ENCODE measurements around the gene FES. TPM values are rescaled to one million over a fixed set of nuclear protein-coding genes. Genes with fewer than 3 reads are reported as not detected.
A peak's percentile ranks its signal among the peaks of the same experiment; 100 is the strongest.

The FES gene
- total RNA-seq, 1 donor from 2014 or later = 3.2 TPM

DNA sequence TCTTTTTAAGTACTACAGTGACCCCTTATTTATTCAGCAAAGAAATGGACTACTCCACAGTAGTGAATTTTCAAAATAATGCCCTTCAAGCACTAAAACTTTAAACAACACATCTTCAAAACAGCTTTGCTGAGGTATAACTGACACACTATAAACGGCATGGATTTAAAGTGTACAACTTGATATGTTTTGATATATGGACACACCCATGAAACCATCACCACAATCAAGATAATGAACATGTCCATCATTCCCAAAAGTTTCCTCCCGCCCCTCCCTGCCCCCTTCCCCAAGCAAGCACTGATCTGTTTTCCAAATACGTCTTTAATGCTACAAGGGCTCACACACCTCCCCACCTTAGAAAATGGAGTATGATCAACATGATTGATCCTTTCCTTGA, 17.5 kb upstream of the FES start:
- H3K27me3 ChIP-seq (ENCODE audit: control insufficient read depth, insufficient read depth, low read length) = no peaks in the 10 kb centered on the region
- TF ChIP-seq, protein P1, sequence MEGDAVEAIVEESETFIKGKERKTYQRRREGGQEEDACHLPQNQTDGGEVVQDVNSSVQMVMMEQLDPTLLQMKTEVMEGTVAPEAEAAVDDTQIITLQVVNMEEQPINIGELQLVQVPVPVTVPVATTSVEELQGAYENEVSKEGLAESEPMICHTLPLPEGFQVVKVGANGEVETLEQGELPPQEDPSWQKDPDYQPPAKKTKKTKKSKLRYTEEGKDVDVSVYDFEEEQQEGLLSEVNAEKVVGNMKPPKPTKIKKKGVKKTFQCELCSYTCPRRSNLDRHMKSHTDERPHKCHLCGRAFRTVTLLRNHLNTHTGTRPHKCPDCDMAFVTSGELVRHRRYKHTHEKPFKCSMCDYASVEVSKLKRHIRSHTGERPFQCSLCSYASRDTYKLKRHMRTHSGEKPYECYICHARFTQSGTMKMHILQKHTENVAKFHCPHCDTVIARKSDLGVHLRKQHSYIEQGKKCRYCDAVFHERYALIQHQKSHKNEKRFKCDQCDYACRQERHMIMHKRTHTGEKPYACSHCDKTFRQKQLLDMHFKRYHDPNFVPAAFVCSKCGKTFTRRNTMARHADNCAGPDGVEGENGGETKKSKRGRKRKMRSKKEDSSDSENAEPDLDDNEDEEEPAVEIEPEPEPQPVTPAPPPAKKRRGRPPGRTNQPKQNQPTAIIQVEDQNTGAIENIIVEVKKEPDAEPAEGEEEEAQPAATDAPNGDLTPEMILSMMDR (IDR thresholded peaks at IDR 0.05; ENCODE audit: insufficient read depth, low read length, severe bottlenecking) = no peak
- DNase-seq (ENCODE audit: low read depth) (no peak), FAIRE-seq (no peak)
- no peaks in the 10 kb centered on the region for H3K36me3 ChIP-seq (ENCODE audit: control insufficient read depth, insufficient read depth, low read length)
- H3K4me3 ChIP-seq (ENCODE audit: low read depth, low read length) = no peak overlapping the region

DNA sequence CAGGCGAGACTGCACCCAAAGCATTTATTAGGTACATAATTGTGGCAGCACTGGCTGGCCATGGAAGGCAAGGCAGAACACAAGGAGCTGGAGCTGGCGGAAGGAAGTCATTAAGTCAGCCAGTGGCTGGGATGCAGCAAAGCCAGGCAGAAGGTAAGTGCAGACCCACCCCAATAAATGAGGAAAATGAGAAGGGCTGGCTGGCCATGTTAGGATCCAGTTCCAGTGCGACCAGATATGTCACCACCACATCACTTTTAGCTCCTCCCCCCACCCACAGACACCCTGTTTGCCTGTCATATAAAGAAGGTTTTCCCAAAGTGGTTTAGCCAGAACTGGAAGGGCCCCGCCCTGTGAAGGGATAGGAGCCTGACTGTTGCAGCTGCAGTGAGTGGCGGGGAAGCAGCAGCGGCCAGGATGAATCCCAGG, 16.0 kb upstream of the FES start, which contains the start of gene FURIN:
FURIN (plus strand) TSS at position 328 of the 429 bp plus-strand sequence. CDS start 7,153 bp downstream, outside the sequence.
- Histone ChIP-seq H3K36me3 (ENCODE audit: control insufficient read depth, insufficient read depth, low read length) (no peaks in the 10 kb centered on the region), H3K27me3 (ENCODE audit: control insufficient read depth, insufficient read depth, low read length) (no peaks in the 10 kb centered on the region), H3K4me3 (ENCODE audit: low read depth, low read length) (no peak within 1 kb of the TSS)
- FAIRE-seq (no peak), DNase-seq (ENCODE audit: low read depth) (peak; percentile 68)
- TF ChIP-seq, protein P1 (IDR thresholded peaks at IDR 0.05; ENCODE audit: insufficient read depth, low read length, severe bottlenecking) = no peak

DNA sequence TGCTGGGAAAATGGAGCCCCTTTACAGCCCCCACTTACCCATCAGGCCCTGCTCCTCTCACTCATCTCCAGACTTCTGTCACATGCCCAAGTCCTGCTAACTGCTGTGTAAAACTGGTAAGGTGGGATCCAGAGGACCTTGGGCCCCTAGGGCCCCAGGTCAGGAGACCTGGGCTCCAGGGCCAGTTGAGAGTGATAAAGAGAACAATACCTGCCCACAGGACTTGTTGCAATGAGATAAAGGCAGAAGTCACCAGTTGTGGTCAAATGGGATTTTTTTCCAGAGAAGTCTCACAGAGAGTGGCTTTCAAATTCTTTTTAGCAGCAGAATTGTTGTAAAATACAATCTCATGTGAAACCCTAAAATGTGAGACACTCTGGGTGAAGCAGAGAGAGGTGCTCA, 15.2 kb upstream of the FES start:
- TF ChIP-seq, protein P1 (IDR thresholded peaks at IDR 0.05; ENCODE audit: insufficient read depth, low read length, severe bottlenecking) = no peak

DNA sequence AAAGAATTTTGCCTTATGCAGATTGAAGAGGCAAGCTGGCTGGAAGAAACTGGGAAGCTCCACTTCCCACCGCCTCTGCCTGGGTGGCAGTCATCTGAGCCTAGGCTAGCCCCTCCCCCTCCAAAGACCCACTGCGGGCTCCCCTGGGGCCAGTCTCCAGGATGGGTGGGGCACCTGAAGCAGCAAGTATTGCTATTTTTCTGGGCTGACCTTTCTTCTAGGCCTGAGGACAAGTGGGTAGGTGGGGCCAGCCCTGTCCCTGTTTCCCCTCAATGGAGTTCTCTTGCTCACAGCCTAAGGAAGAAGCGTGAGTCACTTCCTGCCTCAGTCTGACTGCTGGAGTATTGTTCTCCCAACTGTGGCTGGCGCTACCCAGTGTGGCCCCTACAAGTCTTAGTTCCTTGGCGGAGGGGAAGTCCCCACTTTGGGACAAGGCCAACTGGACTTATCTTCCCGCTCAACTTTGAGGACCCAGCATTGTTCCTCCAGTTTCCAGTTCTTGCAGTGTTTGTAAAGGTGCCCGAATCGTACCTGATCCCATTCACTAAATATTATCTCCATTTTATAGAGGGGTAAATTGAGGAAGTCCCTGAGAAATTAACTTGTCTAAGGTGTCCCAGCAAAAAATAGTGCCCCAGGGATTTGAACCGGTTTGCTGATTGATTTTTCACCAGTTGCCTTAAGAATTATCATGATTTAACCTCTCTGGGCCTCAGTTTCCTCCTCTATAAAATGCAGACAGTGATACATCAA, 14.5 kb upstream of the FES start:
- peak; percentile 89 for DNase-seq (ENCODE audit: low read depth)
- TF ChIP-seq, protein P1 (IDR thresholded peaks at IDR 0.05; ENCODE audit: insufficient read depth, low read length, severe bottlenecking) = no peak
- H3K4me3 ChIP-seq (ENCODE audit: low read depth, low read length) = no peak overlapping the region
- no peaks in the 10 kb centered on the region for H3K36me3 ChIP-seq (ENCODE audit: control insufficient read depth, insufficient read depth, low read length)
- H3K27me3 ChIP-seq (ENCODE audit: control insufficient read depth, insufficient read depth, low read length) = no peaks in the 10 kb centered on the region
- no peak for FAIRE-seq

More for the DNA sequence above, 15.2 kb upstream of the FES start:
- no peak overlapping the region for H3K4me3 ChIP-seq (ENCODE audit: low read depth, low read length)
- H3K36me3 ChIP-seq (ENCODE audit: control insufficient read depth, insufficient read depth, low read length) = no peaks in the 10 kb centered on the region
- DNase-seq (ENCODE audit: low read depth) (no peak), FAIRE-seq (no peak)
- no peaks in the 10 kb centered on the region for H3K27me3 ChIP-seq (ENCODE audit: control insufficient read depth, insufficient read depth, low read length)

DNA sequence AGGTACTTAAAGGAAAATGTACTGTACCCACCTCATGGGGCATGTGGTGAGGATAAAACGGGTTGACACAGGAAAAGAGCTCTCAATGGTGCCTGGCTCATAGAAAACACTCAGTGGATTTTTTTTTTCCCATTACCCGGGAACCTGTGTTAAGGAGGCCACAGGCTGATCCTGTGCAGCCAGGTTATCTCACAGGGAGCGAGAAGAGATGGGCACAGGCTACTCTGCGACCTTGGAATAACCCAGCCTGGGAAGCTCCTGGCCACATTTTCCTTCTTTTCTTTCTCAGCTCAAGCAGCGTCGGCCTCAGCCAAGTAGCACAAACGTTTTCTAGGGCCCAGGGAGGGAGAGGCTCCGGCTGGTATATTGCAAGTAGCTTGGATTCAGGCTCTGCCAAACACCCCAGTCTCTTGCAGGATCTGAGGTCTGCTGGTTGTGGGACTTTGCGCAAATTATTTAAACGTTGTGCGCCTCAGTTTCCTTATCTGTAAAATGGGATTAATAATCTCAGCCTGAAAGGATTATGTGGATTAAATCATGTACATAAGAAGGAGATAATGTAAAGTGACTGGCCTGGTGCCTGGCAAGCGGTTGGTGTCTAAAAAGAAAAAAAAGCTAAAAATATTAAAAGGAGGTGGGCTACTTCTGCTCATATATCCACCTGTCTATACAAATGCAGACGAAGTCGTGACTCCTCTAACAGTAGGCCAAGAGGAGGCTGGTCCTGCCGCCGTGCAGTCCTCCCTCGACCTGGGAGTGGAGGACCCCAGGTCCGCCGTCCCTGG, 13.8 kb upstream of the FES start:
- Histone ChIP-seq H3K4me3 (ENCODE audit: low read depth, low read length) (peak overlapping the region; percentile 64), H3K36me3 (ENCODE audit: control insufficient read depth, insufficient read depth, low read length) (peaks cover 1% of the 10 kb centered on the region), H3K27me3 (ENCODE audit: control insufficient read depth, insufficient read depth, low read length) (no peaks in the 10 kb centered on the region)
- DNase-seq (ENCODE audit: low read depth) (peak; percentile 37), FAIRE-seq (no peak)
- TF ChIP-seq, protein P1 (IDR thresholded peaks at IDR 0.05; ENCODE audit: insufficient read depth, low read length, severe bottlenecking) = no peak
